HUES64 (cell line): ENCODE measurements around the gene RAB31. TPM values are rescaled to one million over a fixed set of nuclear protein-coding genes. Genes with fewer than 3 reads are reported as not detected.
A peak's percentile ranks its signal among the peaks of the same experiment; 100 is the strongest.
"Not testable (repeated sequence)": the region's sequence is repeated elsewhere in the genome, so short reads cannot be mapped to it uniquely, and the experiment has no call there.

Source experiments
- H3K27ac ChIP-seq: 2 replicates; pipeline ENCODE4 v1.7.0; 2013; ENCODE audit warnings: low read depth, low read length, inconsistent platforms
- H3K27me3 ChIP-seq: 2 replicates; pipeline ENCODE4 v1.6.1; 2013; ENCODE audit warnings: mild to moderate bottlenecking, low read length; ENCODE audit not compliant: insufficient read depth
- H3K36me3 ChIP-seq: 2 replicates; pipeline ENCODE4 v1.6.1; 2013; ENCODE audit warnings: mild to moderate bottlenecking, low read length; ENCODE audit not compliant: insufficient read depth
- H3K4me1 ChIP-seq: 2 replicates; pipeline ENCODE4 v1.6.1; 2013; ENCODE audit warnings: mild to moderate bottlenecking, low read length, moderate library complexity; ENCODE audit not compliant: insufficient read depth
- H3K4me3 ChIP-seq: 2 replicates; pipeline ENCODE4 v1.5.1; 2013; ENCODE audit warnings: mild to moderate bottlenecking, low read length, moderate library complexity
- H3K9ac ChIP-seq: 2 replicates; pipeline ENCODE4 v1.6.1; 2013; ENCODE audit warnings: mild to moderate bottlenecking, low read depth, low read length
- H3K9me3 ChIP-seq: 2 replicates; pipeline ENCODE4 v1.6.1; 2013; ENCODE audit warnings: low read depth, low read length; ENCODE audit not compliant: insufficient read depth
- WGBS: fragments of 150-250, 120-280 bp; methylation state at CpG from one replicate; pipeline ENCODE4 v1.1.7; 2013; ENCODE audit warnings: missing lambda C conversion rate; 5-methylcytosine and 5-hydroxymethylcytosine counted together
- polyA plus RNA-seq, 2 experiments: library from polyadenylated mRNA; stranded (reverse); fragments of 50-300 nt; gene quantifications; one replicate each; pipeline ENCODE4 v1.2.3, GENCODE V29; 2013

The RAB31 gene, protein sequence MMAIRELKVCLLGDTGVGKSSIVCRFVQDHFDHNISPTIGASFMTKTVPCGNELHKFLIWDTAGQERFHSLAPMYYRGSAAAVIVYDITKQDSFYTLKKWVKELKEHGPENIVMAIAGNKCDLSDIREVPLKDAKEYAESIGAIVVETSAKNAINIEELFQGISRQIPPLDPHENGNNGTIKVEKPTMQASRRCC
- polyA plus RNA-seq (2013, experiment 1 of 2), result 16.7 TPM
- 22.8 TPM for polyA plus RNA-seq (2013, experiment 2 of 2)

GRCh38 chr18:9708057-9708433, at the start of gene RAB31:
RAB31 (plus strand) TSS chr18:9708301; CDS start chr18:9708406, 105 bp downstream.
- under 1% methylated on average over 59 of the region's 59 CpGs for WGBS
- H3K9me3 ChIP-seq, result no peaks in the 10 kb centered on the region
- H3K4me3 ChIP-seq, result peak within 1 kb of the TSS; percentile 70
- H3K4me1 ChIP-seq, result peaks cover 22% of the 10 kb centered on the region
- H3K9ac ChIP-seq, result peak within 1 kb of the TSS; percentile 56
- no peaks in the 10 kb centered on the region for H3K36me3 ChIP-seq
- no peak within 1 kb of the TSS for H3K27ac ChIP-seq
- H3K27me3 ChIP-seq, result peaks cover 58% of the 10 kb centered on the region

GRCh38 chr18:9659499-9660375, 48.4 kb upstream of the RAB31 start:
- WGBS, result 97% methylated on average over 24 of the region's 24 CpGs
- no peaks in the 10 kb centered on the region for H3K36me3 ChIP-seq
- H3K27me3 ChIP-seq, result no peaks in the 10 kb centered on the region
- H3K27ac ChIP-seq, result no peak overlapping the region
- H3K9ac ChIP-seq, result no peak overlapping the region
- no peak overlapping the region for H3K4me3 ChIP-seq
- H3K4me1 ChIP-seq, result no peaks in the 10 kb centered on the region
- no peaks in the 10 kb centered on the region for H3K9me3 ChIP-seq

DNA sequence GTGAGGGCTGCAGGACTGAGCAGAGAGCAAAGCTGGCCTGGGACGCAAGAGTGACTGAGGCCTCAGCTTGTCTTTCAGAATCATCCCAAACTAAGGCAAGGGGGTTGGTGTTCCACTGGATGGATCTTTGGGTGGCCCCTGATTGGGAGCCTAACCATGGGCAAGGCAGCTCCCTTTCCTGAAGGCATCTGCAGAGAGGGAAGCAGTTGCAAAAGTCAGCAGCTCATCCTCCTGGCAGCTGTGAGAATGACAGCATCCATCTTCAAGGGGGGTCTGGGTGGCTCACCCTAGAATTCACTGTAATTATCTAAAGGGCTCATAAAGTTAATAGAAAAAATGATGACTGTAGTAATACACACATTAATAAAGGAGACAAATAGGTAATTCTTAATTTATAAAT, 46.5 kb upstream of the RAB31 start:
- H3K27ac ChIP-seq, result no peak overlapping the region
- H3K9me3 ChIP-seq, result no peaks in the 10 kb centered on the region
- no peak overlapping the region for H3K4me3 ChIP-seq
- 84% methylated on average over 1 of the region's 1 CpG for WGBS
- no peaks in the 10 kb centered on the region for H3K27me3 ChIP-seq
- no peaks in the 10 kb centered on the region for H3K36me3 ChIP-seq
- no peaks in the 10 kb centered on the region for H3K4me1 ChIP-seq
- H3K9ac ChIP-seq, result no peak overlapping the region

- Histone ChIP-seq H3K27me3 (no peaks in the 10 kb centered on the region), H3K27ac (no peak overlapping the region), H3K4me3 (no peak overlapping the region), H3K9ac (no peak overlapping the region), H3K4me1 (no peaks in the 10 kb centered on the region), H3K36me3 (no peaks in the 10 kb centered on the region), H3K9me3 (no peaks in the 10 kb centered on the region)
- WGBS, result 88% methylated on average over 8 of the region's 8 CpGs
These were observed 44.7 kb upstream of the RAB31 start for GRCh38 chr18:9663377-9663776.

DNA sequence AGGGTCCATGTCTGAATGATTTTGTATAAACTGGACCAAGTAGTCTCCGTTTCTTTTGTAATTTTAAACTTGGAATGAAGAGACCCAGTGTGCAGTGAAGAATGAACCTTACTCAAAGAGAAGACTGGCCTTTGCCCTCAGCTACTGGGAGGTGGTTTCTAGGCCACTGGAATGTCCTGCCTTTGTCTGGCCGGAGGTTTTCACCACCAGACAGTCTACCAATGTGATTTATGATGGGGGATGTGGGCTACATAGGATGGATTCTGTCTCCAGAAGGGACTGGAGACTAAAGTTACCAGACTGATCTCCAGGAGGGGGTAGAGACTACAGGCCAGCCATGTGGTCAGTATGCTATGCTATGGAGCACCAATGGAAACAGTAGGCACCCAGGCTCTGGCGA, 42.8 kb upstream of the RAB31 start:
- WGBS, result 88% methylated on average over 3 of the region's 3 CpGs
- no peaks in the 10 kb centered on the region for H3K9me3 ChIP-seq
- H3K27ac ChIP-seq, result no peak overlapping the region

DNA sequence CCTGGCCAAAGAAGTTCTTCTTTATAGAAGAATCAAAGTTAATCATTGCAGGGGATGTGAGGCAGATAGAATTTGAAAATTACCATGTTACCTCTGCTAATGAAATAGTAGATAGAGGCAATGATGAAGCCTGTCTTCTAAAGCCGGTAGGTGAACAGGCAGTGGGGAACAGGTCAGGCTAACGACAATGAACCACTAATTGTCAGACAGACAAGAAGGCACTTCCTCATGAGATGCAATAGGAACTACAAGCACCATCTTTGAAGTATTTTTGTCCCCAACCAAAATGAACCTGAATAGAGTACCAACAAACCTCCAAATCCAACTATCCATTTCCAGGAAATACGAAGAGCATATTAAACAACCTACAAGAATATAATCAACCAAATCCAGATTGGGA, 41.6 kb upstream of the RAB31 start:
- Histone ChIP-seq H3K4me1 (no peaks in the 10 kb centered on the region), H3K9me3 (no peaks in the 10 kb centered on the region), H3K27ac (no peak overlapping the region), H3K27me3 (no peaks in the 10 kb centered on the region), H3K9ac (no peak overlapping the region), H3K36me3 (no peaks in the 10 kb centered on the region), H3K4me3 (no peak overlapping the region)
- 92% methylated on average over 3 of the region's 3 CpGs for WGBS

More for the DNA sequence above, 42.8 kb upstream of the RAB31 start:
- H3K27me3 ChIP-seq, result no peaks in the 10 kb centered on the region
- H3K4me3 ChIP-seq, result no peak overlapping the region
- H3K4me1 ChIP-seq, result no peaks in the 10 kb centered on the region
- H3K36me3 ChIP-seq, result no peaks in the 10 kb centered on the region
- no peak overlapping the region for H3K9ac ChIP-seq

GRCh38 chr18:9669016-9669415, 39.1 kb upstream of the RAB31 start:
- no peaks in the 10 kb centered on the region for H3K27me3 ChIP-seq
- WGBS, result 98% methylated on average over 3 of the region's 3 CpGs
- H3K9me3 ChIP-seq, result no peaks in the 10 kb centered on the region
- no peak overlapping the region for H3K27ac ChIP-seq
- H3K4me1 ChIP-seq, result no peaks in the 10 kb centered on the region
- no peaks in the 10 kb centered on the region for H3K36me3 ChIP-seq
- no peak overlapping the region for H3K9ac ChIP-seq
- H3K4me3 ChIP-seq, result no peak overlapping the region

DNA sequence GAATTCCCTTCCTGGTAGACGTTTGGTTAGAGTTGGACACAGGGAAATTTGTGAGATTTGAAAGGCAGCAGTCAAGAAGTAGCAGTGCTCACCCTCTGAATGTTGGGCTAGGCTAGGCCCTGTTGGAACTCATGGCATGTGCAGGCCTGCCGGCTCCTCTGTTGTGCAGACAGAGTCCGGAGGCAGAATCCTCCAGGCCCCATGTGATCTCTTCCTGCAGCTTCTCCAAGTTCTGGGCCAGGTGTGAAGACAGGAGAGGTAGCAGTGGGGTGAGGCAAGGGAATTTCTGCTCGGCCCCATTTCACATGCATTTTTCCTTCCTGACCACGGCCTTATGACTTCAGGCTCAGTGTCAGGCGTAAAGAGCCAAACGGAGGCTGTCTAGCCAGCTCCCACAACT, 36.9 kb upstream of the RAB31 start:
- Histone ChIP-seq H3K27me3 (no peaks in the 10 kb centered on the region), H3K4me1 (no peaks in the 10 kb centered on the region), H3K9ac (no peak overlapping the region), H3K4me3 (no peak overlapping the region), H3K9me3 (no peaks in the 10 kb centered on the region), H3K36me3 (no peaks in the 10 kb centered on the region), H3K27ac (no peak overlapping the region)
- WGBS, result 91% methylated on average over 7 of the region's 7 CpGs

- Histone ChIP-seq H3K27me3 (no peaks in the 10 kb centered on the region), H3K9ac (no peak overlapping the region), H3K27ac (no peak overlapping the region), H3K36me3 (no peaks in the 10 kb centered on the region), H3K9me3 (no peaks in the 10 kb centered on the region), H3K4me1 (no peaks in the 10 kb centered on the region), H3K4me3 (no peak overlapping the region)
- WGBS, result 74% methylated on average over 8 of the region's 8 CpGs
These were observed 34.5 kb upstream of the RAB31 start for GRCh38 chr18:9673296-9674251.

GRCh38 chr18:9678216-9678615, 29.9 kb upstream of the RAB31 start:
- H3K9me3 ChIP-seq, H3K9ac ChIP-seq, H3K4me3 ChIP-seq, H3K4me1 ChIP-seq, H3K36me3 ChIP-seq, H3K27ac ChIP-seq, H3K27me3 ChIP-seq: not testable (repeated sequence)
- 91% methylated on average over 5 of the region's 5 CpGs for WGBS

DNA sequence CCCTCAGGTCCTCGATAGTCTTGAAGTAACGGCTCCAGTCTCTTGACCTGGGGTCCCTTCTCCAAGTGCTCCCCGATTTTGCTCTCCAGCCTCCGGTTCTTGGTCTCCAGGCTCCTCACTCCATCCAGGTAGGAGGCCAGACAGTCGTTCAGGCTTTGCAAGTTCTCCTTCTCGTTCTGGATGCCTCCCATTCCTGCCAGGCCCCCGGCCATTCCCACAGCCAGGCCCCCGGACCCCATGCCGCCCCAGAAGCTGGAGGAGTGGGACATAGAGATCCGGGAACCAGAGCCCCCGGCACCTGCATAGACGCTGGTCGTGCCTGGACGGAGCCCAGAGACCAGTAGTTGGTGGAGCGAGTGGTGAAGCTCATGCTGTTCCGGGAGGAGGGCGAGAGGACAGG, 29.0 kb upstream of the RAB31 start:
- 94% methylated on average over 17 of the region's 17 CpGs for WGBS
- Histone ChIP-seq H3K9ac (no peak overlapping the region), H3K4me1 (peaks cover 3% of the 10 kb centered on the region; the same call in 1 of the 2 replicates), H3K27ac (no peak overlapping the region), H3K4me3 (no peak overlapping the region), H3K36me3 (no peaks in the 10 kb centered on the region), H3K9me3 (no peaks in the 10 kb centered on the region), H3K27me3 (no peaks in the 10 kb centered on the region)
